ENCODE data around the gene CASZ1. TPM values are rescaled to one million over a fixed set of nuclear protein-coding genes. Genes with fewer than 3 reads are reported as not detected.

The CASZ1 gene
- total and polyA plus RNA-seq, 10 of the 15 experiments (the other 5 are each of a cell fraction or from before 2014, with no cell fraction given), result 0.52 to 9.8 (median 3.7) TPM

- Histone ChIP-seq H3K4me1 (ENCODE audit: control insufficient read depth, insufficient read depth, low read length) (no peaks in the 10 kb centered on the region), H4K20me1 (ENCODE audit: control insufficient read depth, insufficient read depth) (no peaks in the 10 kb centered on the region), H3K27me3 (replicated peaks in 1 of 2; ENCODE audit: control insufficient read depth in 2 of 2, insufficient read depth in 2 of 2, low read length in 1 of 2) (no peaks in the 10 kb centered on the region; a peak in 1 of 4 replicates), H3K4me3 (no peak overlapping the region), H3K27ac (ENCODE audit: control insufficient read depth, insufficient read depth) (no peak overlapping the region), H3K36me3 (ENCODE audit: control insufficient read depth in 2 of 2, insufficient read depth in 2 of 2, low read length in 1 of 2) (no peaks in the 10 kb centered on the region), H3K79me2 (ENCODE audit: control insufficient read depth, insufficient read depth, low read length) (no peaks in the 10 kb centered on the region), H3K9me3 (replicated peaks; ENCODE audit: control insufficient read depth, insufficient read depth, low read length) (no peaks in the 10 kb centered on the region), H3K4me2 (ENCODE audit: control insufficient read depth, insufficient read depth) (no peak overlapping the region), H2AFZ (ENCODE audit: control insufficient read depth, low read depth, low read length) (no peak overlapping the region), H3K9ac (ENCODE audit: control insufficient read depth, insufficient read depth, low read length) (no peak overlapping the region)
- BruUV-seq (replicated peaks), result no TSS peak
- in situ Hi-C loops (cut with MboI), result no loop called here
- RAD21 ChIA-PET (ENCODE audit: unreplicated experiment), result no interaction called here
- ATAC-seq, result no peak
- WGBS (ENCODE audit: insufficient coverage, insufficient replicate concordance, low lambda C conversion rate, missing lambda C conversion rate), result 38% methylated on average over 2 of the region's 2 CpGs
- SMC1A ChIA-PET (ENCODE audit: uncharacterized antibody, unreplicated experiment), result no interaction called here
- TF ChIP-seq NFIC (IDR thresholded peaks at IDR 0.05; ENCODE audit: low read depth, low read length) (no peak), CHD2 (IDR thresholded peaks at IDR 0.05; ENCODE audit: borderline replicate concordance, low read depth, low read length) (no peak), MAX (IDR thresholded peaks at IDR 0.05; ENCODE audit: low read depth, low read length) (no peak), NFYB (IDR thresholded peaks at IDR 0.05; ENCODE audit: insufficient read depth, low read depth, low read length) (no peak), SIX5 (IDR thresholded peaks at IDR 0.05; ENCODE audit: low read depth, low read length, severe bottlenecking) (no peak), BCL3 (IDR thresholded peaks at IDR 0.05; ENCODE audit: borderline replicate concordance, insufficient read depth, low read depth, low read length, poor library complexity, severe bottlenecking) (no peak), TCF7 (IDR thresholded peaks at IDR 0.05; ENCODE audit: borderline replicate concordance) (no peak), ASH2L (IDR thresholded peaks at IDR 0.05; ENCODE audit: borderline replicate concordance, low read depth) (no peak), TBL1XR1 (IDR thresholded peaks at IDR 0.05; ENCODE audit: low read depth, low read length) (no peak), CHD1 (IDR thresholded peaks at IDR 0.05; ENCODE audit: low read depth, low read length) (no peak)
- TF ChIP-seq, protein P1, sequence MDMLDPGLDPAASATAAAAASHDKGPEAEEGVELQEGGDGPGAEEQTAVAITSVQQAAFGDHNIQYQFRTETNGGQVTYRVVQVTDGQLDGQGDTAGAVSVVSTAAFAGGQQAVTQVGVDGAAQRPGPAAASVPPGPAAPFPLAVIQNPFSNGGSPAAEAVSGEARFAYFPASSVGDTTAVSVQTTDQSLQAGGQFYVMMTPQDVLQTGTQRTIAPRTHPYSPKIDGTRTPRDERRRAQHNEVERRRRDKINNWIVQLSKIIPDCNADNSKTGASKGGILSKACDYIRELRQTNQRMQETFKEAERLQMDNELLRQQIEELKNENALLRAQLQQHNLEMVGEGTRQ (IDR thresholded peaks at IDR 0.05; ENCODE audit: borderline replicate concordance, low read depth, low read length), result no peak
- TF ChIP-seq, protein P2, sequence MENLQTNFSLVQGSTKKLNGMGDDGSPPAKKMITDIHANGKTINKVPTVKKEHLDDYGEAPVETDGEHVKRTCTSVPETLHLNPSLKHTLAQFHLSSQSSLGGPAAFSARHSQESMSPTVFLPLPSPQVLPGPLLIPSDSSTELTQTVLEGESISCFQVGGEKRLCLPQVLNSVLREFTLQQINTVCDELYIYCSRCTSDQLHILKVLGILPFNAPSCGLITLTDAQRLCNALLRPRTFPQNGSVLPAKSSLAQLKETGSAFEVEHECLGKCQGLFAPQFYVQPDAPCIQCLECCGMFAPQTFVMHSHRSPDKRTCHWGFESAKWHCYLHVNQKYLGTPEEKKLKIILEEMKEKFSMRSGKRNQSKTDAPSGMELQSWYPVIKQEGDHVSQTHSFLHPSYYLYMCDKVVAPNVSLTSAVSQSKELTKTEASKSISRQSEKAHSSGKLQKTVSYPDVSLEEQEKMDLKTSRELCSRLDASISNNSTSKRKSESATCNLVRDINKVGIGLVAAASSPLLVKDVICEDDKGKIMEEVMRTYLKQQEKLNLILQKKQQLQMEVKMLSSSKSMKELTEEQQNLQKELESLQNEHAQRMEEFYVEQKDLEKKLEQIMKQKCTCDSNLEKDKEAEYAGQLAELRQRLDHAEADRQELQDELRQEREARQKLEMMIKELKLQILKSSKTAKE (IDR thresholded peaks at IDR 0.05; ENCODE audit: low read depth, poor library complexity, severe bottlenecking), result no peak
- TF ChIP-seq, protein P3, sequence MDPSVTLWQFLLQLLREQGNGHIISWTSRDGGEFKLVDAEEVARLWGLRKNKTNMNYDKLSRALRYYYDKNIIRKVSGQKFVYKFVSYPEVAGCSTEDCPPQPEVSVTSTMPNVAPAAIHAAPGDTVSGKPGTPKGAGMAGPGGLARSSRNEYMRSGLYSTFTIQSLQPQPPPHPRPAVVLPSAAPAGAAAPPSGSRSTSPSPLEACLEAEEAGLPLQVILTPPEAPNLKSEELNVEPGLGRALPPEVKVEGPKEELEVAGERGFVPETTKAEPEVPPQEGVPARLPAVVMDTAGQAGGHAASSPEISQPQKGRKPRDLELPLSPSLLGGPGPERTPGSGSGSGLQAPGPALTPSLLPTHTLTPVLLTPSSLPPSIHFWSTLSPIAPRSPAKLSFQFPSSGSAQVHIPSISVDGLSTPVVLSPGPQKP (IDR thresholded peaks at IDR 0.05; ENCODE audit: low read depth, low read length), result no peak
- TF ChIP-seq, protein P4, sequence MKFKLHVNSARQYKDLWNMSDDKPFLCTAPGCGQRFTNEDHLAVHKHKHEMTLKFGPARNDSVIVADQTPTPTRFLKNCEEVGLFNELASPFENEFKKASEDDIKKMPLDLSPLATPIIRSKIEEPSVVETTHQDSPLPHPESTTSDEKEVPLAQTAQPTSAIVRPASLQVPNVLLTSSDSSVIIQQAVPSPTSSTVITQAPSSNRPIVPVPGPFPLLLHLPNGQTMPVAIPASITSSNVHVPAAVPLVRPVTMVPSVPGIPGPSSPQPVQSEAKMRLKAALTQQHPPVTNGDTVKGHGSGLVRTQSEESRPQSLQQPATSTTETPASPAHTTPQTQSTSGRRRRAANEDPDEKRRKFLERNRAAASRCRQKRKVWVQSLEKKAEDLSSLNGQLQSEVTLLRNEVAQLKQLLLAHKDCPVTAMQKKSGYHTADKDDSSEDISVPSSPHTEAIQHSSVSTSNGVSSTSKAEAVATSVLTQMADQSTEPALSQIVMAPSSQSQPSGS (IDR thresholded peaks at IDR 0.05; ENCODE audit: low read length), result no peak
- no peak for DNase-seq (ENCODE audit: low read depth, low spot score)
- no peak for FAIRE-seq
- intact Hi-C loops (cut with micrococcal nuclease; ENCODE audit: unreplicated experiment), result no loop called here
- CTCF ChIA-PET, result interaction anchor here (0.9 kb wide), 1 partner anchor 11 kb away, joined by 3 read pairs; no protein-coding TSS in a partner anchor
- POLR2A ChIA-PET, result no interaction called here
Observed at GRCh38 chr1:10821388-10821787, 24.9 kb upstream of the CASZ1 start.
